ENCODE data around the gene TNNI3K.

TNNI3K gene

DNA sequence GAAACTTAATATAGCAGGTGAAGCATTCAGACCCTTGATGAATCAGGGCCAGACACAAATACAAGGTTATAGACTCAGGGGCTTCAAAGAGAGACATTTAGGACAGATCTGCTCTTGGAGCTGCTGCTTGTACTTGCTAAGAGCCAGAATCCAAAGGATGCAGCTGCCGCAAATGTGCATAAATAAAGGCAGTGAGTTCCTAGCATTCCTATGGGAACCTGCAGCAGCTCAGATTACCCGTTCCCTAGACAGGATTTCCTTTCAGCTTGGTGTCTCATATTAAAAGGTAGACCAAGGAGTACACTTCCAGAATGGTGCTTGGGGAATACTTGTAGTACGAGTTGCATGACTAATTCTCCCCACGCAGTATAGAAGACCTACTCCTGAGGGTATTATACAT, 287.0 kb downstream of the TNNI3K start:
- H4K20me1 ChIP-seq (ENCODE audit: insufficient read depth, low read length) = no peaks in the 10 kb centered on the region
- no peak overlapping the region for H3K27ac ChIP-seq (ENCODE audit: low read depth, low read length, poor library complexity, severe bottlenecking)
- no peak overlapping the region for H2AFZ ChIP-seq (ENCODE audit: low read length)
- H3K9ac ChIP-seq (ENCODE audit: low read length) = no peak overlapping the region
- H3F3A ChIP-seq (ENCODE audit: insufficient read depth, low read length) = no peaks in the 10 kb centered on the region
- H3K4me1 ChIP-seq (ENCODE audit: insufficient read depth, low read length, severe bottlenecking) = no peaks in the 10 kb centered on the region
- H3K79me2 ChIP-seq (ENCODE audit: insufficient read depth, low read length) = no peaks in the 10 kb centered on the region
- no peaks in the 10 kb centered on the region for H3K27me3 ChIP-seq (ENCODE audit: insufficient read depth, low read length)
- no peak overlapping the region for H3K4me3 ChIP-seq (ENCODE audit: low read depth, low read length, poor library complexity, severe bottlenecking)
- no peak overlapping the region for H3K4me2 ChIP-seq (ENCODE audit: low read length)
- no peaks in the 10 kb centered on the region for H3K36me3 ChIP-seq (ENCODE audit: insufficient read depth, low read length)
- H3K9me3 ChIP-seq (ENCODE audit: low read length) = no peaks in the 10 kb centered on the region
- TF ChIP-seq, protein P1, sequence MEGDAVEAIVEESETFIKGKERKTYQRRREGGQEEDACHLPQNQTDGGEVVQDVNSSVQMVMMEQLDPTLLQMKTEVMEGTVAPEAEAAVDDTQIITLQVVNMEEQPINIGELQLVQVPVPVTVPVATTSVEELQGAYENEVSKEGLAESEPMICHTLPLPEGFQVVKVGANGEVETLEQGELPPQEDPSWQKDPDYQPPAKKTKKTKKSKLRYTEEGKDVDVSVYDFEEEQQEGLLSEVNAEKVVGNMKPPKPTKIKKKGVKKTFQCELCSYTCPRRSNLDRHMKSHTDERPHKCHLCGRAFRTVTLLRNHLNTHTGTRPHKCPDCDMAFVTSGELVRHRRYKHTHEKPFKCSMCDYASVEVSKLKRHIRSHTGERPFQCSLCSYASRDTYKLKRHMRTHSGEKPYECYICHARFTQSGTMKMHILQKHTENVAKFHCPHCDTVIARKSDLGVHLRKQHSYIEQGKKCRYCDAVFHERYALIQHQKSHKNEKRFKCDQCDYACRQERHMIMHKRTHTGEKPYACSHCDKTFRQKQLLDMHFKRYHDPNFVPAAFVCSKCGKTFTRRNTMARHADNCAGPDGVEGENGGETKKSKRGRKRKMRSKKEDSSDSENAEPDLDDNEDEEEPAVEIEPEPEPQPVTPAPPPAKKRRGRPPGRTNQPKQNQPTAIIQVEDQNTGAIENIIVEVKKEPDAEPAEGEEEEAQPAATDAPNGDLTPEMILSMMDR (IDR thresholded peaks at IDR 0.05; ENCODE audit: low read length) = no peak
- TF ChIP-seq EZH2 (IDR thresholded peaks at IDR 0.05; ENCODE audit: borderline replicate concordance, low read length) = no peak
- H3K9me2 ChIP-seq (ENCODE audit: low read depth, low read length) = no peaks in the 10 kb centered on the region

DNA sequence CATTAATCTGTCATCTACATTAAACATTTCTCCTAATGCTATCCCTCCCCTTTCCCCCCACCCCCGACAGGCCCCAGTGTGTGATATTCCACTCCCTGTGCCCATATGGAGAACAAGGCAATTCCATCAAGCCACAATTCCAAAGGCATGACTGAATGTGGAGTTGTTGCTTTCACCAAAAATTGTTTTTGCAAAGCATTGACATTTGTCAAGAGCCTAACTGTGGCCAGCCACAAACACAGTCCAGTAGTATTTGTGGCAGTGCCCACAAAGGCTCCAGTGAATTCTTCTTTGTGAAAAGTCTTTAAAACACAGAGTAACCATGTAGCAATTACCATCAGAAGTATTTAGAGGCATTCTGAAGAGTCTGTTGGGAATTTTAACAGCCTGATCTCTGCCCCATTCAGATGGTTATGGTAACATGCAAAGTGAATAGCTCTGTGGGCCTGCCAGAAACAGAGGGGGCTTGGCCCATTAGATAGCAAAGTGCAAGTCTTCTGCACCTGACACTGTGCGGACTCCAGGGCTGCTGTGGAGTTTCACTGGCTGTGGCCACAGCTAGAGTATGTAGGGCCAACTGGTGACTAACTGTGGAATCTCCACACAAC, 288.8 kb downstream of the TNNI3K start:
- Histone ChIP-seq H3K36me3 (ENCODE audit: insufficient read depth, low read length) (no peaks in the 10 kb centered on the region), H3K27me3 (ENCODE audit: insufficient read depth, low read length) (no peaks in the 10 kb centered on the region), H3K79me2 (ENCODE audit: insufficient read depth, low read length) (no peaks in the 10 kb centered on the region), H3K4me2 (ENCODE audit: low read length) (no peak overlapping the region), H4K20me1 (ENCODE audit: insufficient read depth, low read length) (no peaks in the 10 kb centered on the region), H3K9me3 (ENCODE audit: low read length) (no peaks in the 10 kb centered on the region), H3K4me3 (ENCODE audit: low read depth, low read length, poor library complexity, severe bottlenecking) (no peak overlapping the region), H3K27ac (ENCODE audit: low read depth, low read length, poor library complexity, severe bottlenecking) (no peak overlapping the region), H3K4me1 (ENCODE audit: insufficient read depth, low read length, severe bottlenecking) (no peaks in the 10 kb centered on the region), H3F3A (ENCODE audit: insufficient read depth, low read length) (no peaks in the 10 kb centered on the region), H3K9me2 (ENCODE audit: low read depth, low read length) (no peaks in the 10 kb centered on the region), H2AFZ (ENCODE audit: low read length) (no peak overlapping the region), H3K9ac (ENCODE audit: low read length) (no peak overlapping the region)
- no peak for TF ChIP-seq EZH2 (IDR thresholded peaks at IDR 0.05; ENCODE audit: borderline replicate concordance, low read length)
- TF ChIP-seq, protein P1 (IDR thresholded peaks at IDR 0.05; ENCODE audit: low read length) = no peak

DNA sequence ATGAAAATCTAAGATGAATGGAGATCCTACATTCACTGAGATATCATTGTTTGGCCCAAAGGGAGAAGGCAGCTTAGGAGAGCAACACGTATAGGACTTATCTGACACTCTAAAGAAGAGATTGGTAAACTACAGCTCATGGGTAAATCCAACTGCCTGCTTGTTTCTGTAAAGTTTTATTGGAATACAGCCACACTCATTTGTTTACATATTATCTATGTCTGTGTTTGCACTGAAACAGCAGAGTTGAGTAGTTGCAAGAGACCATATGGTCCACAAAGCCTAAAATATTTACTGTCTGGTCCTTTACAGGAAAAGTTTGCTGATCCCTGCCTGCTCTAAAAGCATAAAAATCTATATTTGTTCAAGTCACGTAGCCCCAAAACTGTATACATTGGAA, 291.5 kb downstream of the TNNI3K start:
- H3K9me3 ChIP-seq (ENCODE audit: low read length) = no peaks in the 10 kb centered on the region
- H3K36me3 ChIP-seq (ENCODE audit: insufficient read depth, low read length) = no peaks in the 10 kb centered on the region
- TF ChIP-seq, protein P1 (IDR thresholded peaks at IDR 0.05; ENCODE audit: low read length) = no peak
- no peak for TF ChIP-seq EZH2 (IDR thresholded peaks at IDR 0.05; ENCODE audit: borderline replicate concordance, low read length)
- no peak overlapping the region for H3K4me3 ChIP-seq (ENCODE audit: low read depth, low read length, poor library complexity, severe bottlenecking)
- no peak overlapping the region for H2AFZ ChIP-seq (ENCODE audit: low read length)
- no peaks in the 10 kb centered on the region for H3K27me3 ChIP-seq (ENCODE audit: insufficient read depth, low read length)
- H3K4me1 ChIP-seq (ENCODE audit: insufficient read depth, low read length, severe bottlenecking) = no peaks in the 10 kb centered on the region
- H3K9me2 ChIP-seq (ENCODE audit: low read depth, low read length) = no peaks in the 10 kb centered on the region
- H3K4me2 ChIP-seq (ENCODE audit: low read length) = no peak overlapping the region
- no peak overlapping the region for H3K27ac ChIP-seq (ENCODE audit: low read depth, low read length, poor library complexity, severe bottlenecking)
- no peaks in the 10 kb centered on the region for H3K79me2 ChIP-seq (ENCODE audit: insufficient read depth, low read length)
- H4K20me1 ChIP-seq (ENCODE audit: insufficient read depth, low read length) = no peaks in the 10 kb centered on the region
- no peaks in the 10 kb centered on the region for H3F3A ChIP-seq (ENCODE audit: insufficient read depth, low read length)
- no peak overlapping the region for H3K9ac ChIP-seq (ENCODE audit: low read length)

Measured in OCI-LY1 (cell line).